ENCODE data around the gene NAPB.

DNA sequence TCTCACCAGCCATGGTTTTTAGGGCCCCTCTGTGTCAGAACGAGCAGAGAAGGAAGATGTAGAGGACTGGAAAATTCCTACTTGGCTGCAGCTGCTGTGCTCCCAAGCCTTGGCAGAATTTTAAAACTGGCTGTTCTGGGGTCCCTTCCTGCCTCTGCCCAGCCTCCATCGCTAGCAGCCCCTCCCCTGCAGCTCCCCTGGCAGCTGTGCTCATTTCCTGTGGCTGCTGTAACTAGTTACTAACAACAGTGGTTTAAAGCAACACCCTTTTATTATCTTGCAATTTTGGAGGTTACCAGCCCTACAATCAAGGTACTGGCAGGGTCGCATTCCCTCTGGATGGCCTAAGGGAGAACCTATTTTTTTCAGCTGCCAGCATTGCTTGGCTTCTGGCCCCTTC lies 35.1 kb upstream of the NAPB start:
- TF ChIP-seq, protein P1, sequence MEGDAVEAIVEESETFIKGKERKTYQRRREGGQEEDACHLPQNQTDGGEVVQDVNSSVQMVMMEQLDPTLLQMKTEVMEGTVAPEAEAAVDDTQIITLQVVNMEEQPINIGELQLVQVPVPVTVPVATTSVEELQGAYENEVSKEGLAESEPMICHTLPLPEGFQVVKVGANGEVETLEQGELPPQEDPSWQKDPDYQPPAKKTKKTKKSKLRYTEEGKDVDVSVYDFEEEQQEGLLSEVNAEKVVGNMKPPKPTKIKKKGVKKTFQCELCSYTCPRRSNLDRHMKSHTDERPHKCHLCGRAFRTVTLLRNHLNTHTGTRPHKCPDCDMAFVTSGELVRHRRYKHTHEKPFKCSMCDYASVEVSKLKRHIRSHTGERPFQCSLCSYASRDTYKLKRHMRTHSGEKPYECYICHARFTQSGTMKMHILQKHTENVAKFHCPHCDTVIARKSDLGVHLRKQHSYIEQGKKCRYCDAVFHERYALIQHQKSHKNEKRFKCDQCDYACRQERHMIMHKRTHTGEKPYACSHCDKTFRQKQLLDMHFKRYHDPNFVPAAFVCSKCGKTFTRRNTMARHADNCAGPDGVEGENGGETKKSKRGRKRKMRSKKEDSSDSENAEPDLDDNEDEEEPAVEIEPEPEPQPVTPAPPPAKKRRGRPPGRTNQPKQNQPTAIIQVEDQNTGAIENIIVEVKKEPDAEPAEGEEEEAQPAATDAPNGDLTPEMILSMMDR (IDR thresholded peaks at IDR 0.05) = no peak
- TF ChIP-seq POLR2A (IDR thresholded peaks at IDR 0.05) = no peak

Data from right lobe of liver (tissue), 4 donors.